A673 (cell line): ENCODE data around the gene UGT1A4. TPM values are rescaled to one million over a fixed set of nuclear protein-coding genes. Genes with fewer than 3 reads are reported as not detected.

Source experiments
- BruUV-seq: library from RNA; stranded (reverse); fragments of 400-500 nt; replicated peaks from 2 replicates; lab custom pipeline; 2021; lab: Mats Ljungman, UMichigan
- CTCF ChIA-PET: fragments of 300-600 bp; sonication (Branson Sonifier 250); formaldehyde crosslinking; loops from one replicate; lab custom pipeline; 2022; ENCODE audit warnings: antibody characterized with exemption; lab: Charles Lee
- POLR2A ChIA-PET: fragments of 300-600 bp; sonication (Branson Sonifier 250); formaldehyde crosslinking; loops from one replicate; lab custom pipeline; 2022; ENCODE audit warnings: antibody characterized with exemption; ENCODE audit not compliant: low non-redundant PET; lab: Charles Lee
- DNase-seq: peaks from one replicate; pipeline ENCODE4 v3.0.0-alpha.2; 2015; ENCODE audit warnings: low spot score
- H3K27ac ChIP-seq: fragments of 200-600 bp; sonication (generic); 2 replicates; pipeline ENCODE4 v1.5.1; 2016; ENCODE audit warnings: mixed run types, low read depth, mild to moderate bottlenecking, mixed read lengths, antibody characterized with exemption, low read length; ENCODE audit not compliant: poor library complexity, severe bottlenecking
- H3K27me3 ChIP-seq: fragments of 200-600 bp; sonication (generic); replicated peaks from 2 replicates; pipeline ENCODE4 v1.6.1; 2017; ENCODE audit warnings: mixed run types, low read depth, mild to moderate bottlenecking, mixed read lengths, antibody characterized with exemption, low read length; ENCODE audit not compliant: insufficient read depth, poor library complexity
- H3K36me3 ChIP-seq: fragments of 200-600 bp; sonication (generic); 2 replicates; pipeline ENCODE4 v1.6.1; 2016; ENCODE audit warnings: mixed run types, mild to moderate bottlenecking, mixed read lengths, antibody characterized with exemption, low read length; ENCODE audit not compliant: insufficient read depth, poor library complexity, severe bottlenecking
- H3K4me1 ChIP-seq: fragments of 200-600 bp; sonication (generic); 2 replicates; pipeline ENCODE4 v1.6.1; 2017; ENCODE audit warnings: mixed run types, mild to moderate bottlenecking, mixed read lengths, antibody characterized with exemption, low read length; ENCODE audit not compliant: insufficient read depth, poor library complexity, severe bottlenecking
- H3K4me3 ChIP-seq: fragments of 200-600 bp; sonication (generic); 2 replicates; pipeline ENCODE4 v1.5.1; 2016; ENCODE audit warnings: low read depth, mixed run types, mild to moderate bottlenecking, mixed read lengths, low read length; ENCODE audit not compliant: poor library complexity, severe bottlenecking
- H3K9me3 ChIP-seq: fragments of 200-600 bp; sonication (generic); 2 replicates; pipeline ENCODE4 v1.6.1; 2016; ENCODE audit warnings: mixed run types, low read depth, mild to moderate bottlenecking, mixed read lengths, antibody characterized with exemption, low read length; ENCODE audit not compliant: poor library complexity, severe bottlenecking
- CTCF ChIP-seq: fragments of 300-800, 200-600 bp; sonication (generic); conservative IDR thresholded peaks from 2 replicates; pipeline ENCODE4 v1.5.1; 2017; ENCODE audit warnings: low read depth, mild to moderate bottlenecking, antibody characterized with exemption, low read length, moderate library complexity, mixed read lengths
- EZH2 ChIP-seq: fragments of 200-600 bp; sonication (generic); IDR thresholded peaks from 2 replicates; pipeline ENCODE4 v1.6.1; 2017; ENCODE audit warnings: borderline replicate concordance, low read depth, mild to moderate bottlenecking, mixed read lengths, antibody characterized with exemption, low read length; ENCODE audit not compliant: poor library complexity, severe bottlenecking
- intact Hi-C: fragments of 100-400 bp; cut with micrococcal nuclease; formaldehyde crosslinking; loops from one replicate; pipeline ENCODE4 v1.10.0; 2022; ENCODE audit not compliant: unreplicated experiment
- total RNA-seq: library from RNA; stranded (reverse); gene quantifications from 2 replicates; pipeline ENCODE4 v1.2.3, GENCODE V29; 2021

UGT1A4 gene
- total RNA-seq, 1 experiment from 2014 or later = 0.11 TPM

- DNase-seq = no peak
- Histone ChIP-seq H3K4me3 (no peak overlapping the region), H3K27ac (no peak overlapping the region), H3K36me3 (no peaks in the 10 kb centered on the region), H3K9me3 (no peaks in the 10 kb centered on the region), H3K4me1 (no peaks in the 10 kb centered on the region), H3K27me3 (no peaks in the 10 kb centered on the region)
- TF ChIP-seq CTCF (no peak), EZH2 (no peak)
- BruUV-seq = no TSS peak
- ChIA-PET CTCF (interaction anchor here (0.6 kb wide), 1 partner anchor 10 kb away, joined by 14 read pairs; no protein-coding TSS in a partner anchor), POLR2A (no interaction called here)
- intact Hi-C loops = no loop called here
Observed at GRCh38 chr2:233822101-233822771, 103.7 kb downstream of the UGT1A4 start.

Other genes with a start within 250 kb of the UGT1A4 start
- gene USP40, start 152.0 kb upstream of the UGT1A4 start, total RNA-seq = 29.6 and 35.6 TPM in 2 replicates
- gene UGT1A8, start 101.1 kb upstream of the UGT1A4 start, total RNA-seq = not detected in 2 replicates
- not detected in 2 replicates for gene UGT1A10, start 82.3 kb upstream of the UGT1A4 start, total RNA-seq
- not detected in 2 replicates for gene UGT1A9, start 46.8 kb upstream of the UGT1A4 start, total RNA-seq
- gene UGT1A7, start 36.8 kb upstream of the UGT1A4 start, total RNA-seq = not detected in 2 replicates
- gene UGT1A6, start 25.8 kb upstream of the UGT1A4 start, total RNA-seq = not detected in 2 replicates
- not detected in 2 replicates for gene UGT1A5, start 5.8 kb upstream of the UGT1A4 start, total RNA-seq
- not detected in 2 replicates for gene UGT1A3, start 10.3 kb downstream of the UGT1A4 start, total RNA-seq
- gene UGT1A1, start 41.5 kb downstream of the UGT1A4 start, total RNA-seq = not detected in 2 replicates
- gene MROH2A, start 59.6 kb downstream of the UGT1A4 start, total RNA-seq = 0.92 and 1.3 TPM in 2 replicates
- gene HJURP, start 135.8 kb downstream of the UGT1A4 start, total RNA-seq = 103 and 107 TPM in 2 replicates
- 3.6 and 8.9 TPM in 2 replicates for gene TRPM8, start 198.6 kb downstream of the UGT1A4 start, total RNA-seq